Parietal lobe (tissue), 1 donor: Measurements from ENCODE around the gene OR6B1. TPM values are rescaled to one million over a fixed set of nuclear protein-coding genes. Genes with fewer than 3 reads are reported as not detected.

ENCODE experiments used
- total RNA-seq: library from RNA; depleted of rRNA; stranded (reverse); fragments of >200 nt; gene quantifications from one replicate; pipeline ENCODE4 v1.2.3, GENCODE V29; 2014

Gene OR6B1
- not detected for total RNA-seq

GRCh38 chr7:144000020-144000419 is at the start of gene OR6B1:
TSS of gene OR6B1 (plus strand) at chr7:144000320. CDS start at chr7:144003997, 3,677 bp downstream.

GRCh38 chr7:143954544-143954943 is 45.6 kb upstream of the OR6B1 start, which contains the start of gene OR2F1:
TSS of gene OR2F1 (plus strand) at chr7:143954844. CDS start at chr7:143959971, 5,127 bp downstream.

GRCh38 chr7:144048648-144049047 is 48.5 kb downstream of the OR6B1 start, which contains the start of gene OR2A5:
TSS of gene OR2A5 (plus strand) at chr7:144048948. CDS start at chr7:144050402, 1,454 bp downstream.

Other genes with a start within 250 kb of the OR6B1 start
- not detected for gene CTAGE6, start 242.6 kb upstream of the OR6B1 start, total RNA-seq
- 206 TPM for gene TCAF1, start 98.1 kb upstream of the OR6B1 start, total RNA-seq
- not detected for gene OR2F2, start 65.1 kb upstream of the OR6B1 start, total RNA-seq
- gene OR2F1, start 45.5 kb upstream of the OR6B1 start, total RNA-seq, result not detected
- gene OR2A5, start 48.6 kb downstream of the OR6B1 start, total RNA-seq, result not detected
- not detected for gene OR2A25, start 69.5 kb downstream of the OR6B1 start, total RNA-seq
- not detected for gene OR2A12, start 86.0 kb downstream of the OR6B1 start, total RNA-seq
- not detected for gene OR2A2, start 109.3 kb downstream of the OR6B1 start, total RNA-seq
- gene OR2A14, start 122.9 kb downstream of the OR6B1 start, total RNA-seq, result not detected
- 1.6 TPM for gene CTAGE4, start 183.1 kb downstream of the OR6B1 start, total RNA-seq
- 1.6 TPM for gene ARHGEF35, start 195.5 kb downstream of the OR6B1 start, total RNA-seq
- gene OR2A42, start 239.3 kb downstream of the OR6B1 start, total RNA-seq, result under 0.01 TPM